Endothelial cell of umbilical vein (primary cell): ENCODE measurements around the gene CTTNBP2. TPM values are rescaled to one million over a fixed set of nuclear protein-coding genes. Genes with fewer than 3 reads are reported as not detected.

Source experiments
- BruUV-seq: library from RNA; stranded (reverse); fragments of 400-500 nt; replicated peaks from 2 replicates; lab custom pipeline; 2021; lab: Mats Ljungman, UMichigan
- CTCF ChIA-PET: fragments of 300-600, 350-600 bp; sonication (Branson Sonifier 250); formaldehyde crosslinking; loops from one replicate; lab custom pipeline; 2021; ENCODE audit warnings: antibody characterized with exemption, inconsistent platforms; lab: Charles Lee
- POLR2A ChIA-PET: fragments of 300-600, 350-600 bp; sonication (Branson Sonifier 250); formaldehyde crosslinking; loops from one replicate; lab custom pipeline; 2021; ENCODE audit warnings: antibody characterized with exemption, inconsistent platforms; lab: Charles Lee
- DNase-seq: peaks from one replicate; pipeline ENCODE4 v3.0.0-alpha.2; 2011; ENCODE audit warnings: low read depth, low spot score
- FAIRE-seq: peaks from 2 replicates; lab custom pipeline; 2011; peaks lifted over from hg19 to GRCh38; lab: Jason Lieb, UNC
- H2AFZ ChIP-seq: 2 replicates; pipeline ENCODE4 v1.6.0; 2012; ENCODE audit warnings: low read depth, low read length, control low read depth, inconsistent platforms
- H3K27ac ChIP-seq: 2 replicates; pipeline ENCODE4 v1.5.1; 2011; ENCODE audit warnings: low read depth, mild to moderate bottlenecking, control low read depth, low read length, moderate library complexity; ENCODE audit not compliant: insufficient read depth
- H3K27me3 ChIP-seq, 2 experiments: 2 replicates each; pipeline versions ENCODE4 v1.6.0 to v1.6.1; 2011; ENCODE audit warnings: low read length in 2 of 2, mixed read lengths in 1 of 2; ENCODE audit not compliant: control insufficient read depth in 2 of 2, insufficient read depth in 2 of 2
- H3K36me3 ChIP-seq, 2 experiments: 2 replicates in 1 of 2; 3 replicates in 1 of 2; pipeline ENCODE4 v1.5.1; 2011; ENCODE audit warnings: low read length in 2 of 2, mild to moderate bottlenecking in 1 of 2, moderate library complexity in 1 of 2; ENCODE audit not compliant: control insufficient read depth in 2 of 2, insufficient read depth in 2 of 2; ENCODE audit errors: extremely low read depth in 1 of 2
- H3K4me1 ChIP-seq: 3 replicates; pipeline ENCODE4 v1.5.1; 2011; ENCODE audit warnings: mild to moderate bottlenecking, low read length; ENCODE audit not compliant: control insufficient read depth, insufficient read depth; ENCODE audit errors: extremely low read depth
- H3K4me2 ChIP-seq: 2 replicates; pipeline ENCODE4 v1.6.1; 2011; ENCODE audit warnings: low read length, control low read depth, mixed read lengths; ENCODE audit not compliant: insufficient read depth
- H3K4me3 ChIP-seq, 3 experiments: fragments of 200-600 bp in 1 of 3; sonication (generic), shearing (Covaris generic) in 1 of 3; replicated peaks in 1 of 3; 2 replicates each; pipeline ENCODE4 v1.5.1; 2011 to 2016; ENCODE audit warnings: control low read depth in 3 of 3, low read length in 3 of 3, mild to moderate bottlenecking in 2 of 3, inconsistent platforms in 1 of 3, low read depth in 1 of 3, moderate library complexity in 1 of 3; ENCODE audit not compliant: insufficient read depth in 1 of 3
- H3K79me2 ChIP-seq: 2 replicates; pipeline ENCODE4 v1.6.0; 2012; ENCODE audit warnings: low read length, inconsistent platforms; ENCODE audit not compliant: control insufficient read depth, insufficient read depth
- H3K9ac ChIP-seq: replicated peaks from 2 replicates; pipeline ENCODE3; 2011; ENCODE audit warnings: low read length, control low read depth; ENCODE audit not compliant: insufficient read depth; ENCODE audit errors: extremely low read depth
- H3K9me1 ChIP-seq: replicated peaks from 3 replicates; pipeline ENCODE4 v1.6.0; 2011; ENCODE audit warnings: mild to moderate bottlenecking, low read length; ENCODE audit not compliant: control insufficient read depth, insufficient read depth; ENCODE audit errors: extremely low read depth
- H3K9me3 ChIP-seq: replicated peaks from 2 replicates; pipeline ENCODE4 v1.5.1; 2012; ENCODE audit warnings: low read length, inconsistent platforms; ENCODE audit not compliant: control insufficient read depth, insufficient read depth
- H4K20me1 ChIP-seq: replicated peaks from 2 replicates; pipeline ENCODE3; 2011; ENCODE audit warnings: mild to moderate bottlenecking, low read length; ENCODE audit not compliant: control insufficient read depth, insufficient read depth; ENCODE audit errors: extremely low read depth
- CTCF ChIP-seq, 2 donors: IDR thresholded peaks; 1 replicate in 1 of 2; 2 replicates in 1 of 2; pipeline ENCODE4 v1.5.1; 2011; ENCODE audit warnings: low read length in 2 of 2, mild to moderate bottlenecking in 2 of 2, moderate library complexity in 2 of 2, control low read depth in 1 of 2, inconsistent platforms in 1 of 2, low read depth in 1 of 2; ENCODE audit not compliant: insufficient read depth in 1 of 2; ENCODE audit errors: extremely low read depth in 1 of 2
- EZH2 ChIP-seq: IDR thresholded peaks from 2 replicates; pipeline ENCODE4 v1.6.1; 2012; ENCODE audit warnings: borderline replicate concordance, low read depth, mild to moderate bottlenecking, moderate library complexity, low read length, inconsistent platforms; ENCODE audit not compliant: severe bottlenecking
- FOS ChIP-seq: IDR thresholded peaks from 2 replicates; pipeline ENCODE4 v1.6.1; 2011; ENCODE audit warnings: mild to moderate bottlenecking, low read length, moderate library complexity, borderline replicate concordance; ENCODE audit not compliant: insufficient read depth
- GATA2 ChIP-seq: IDR thresholded peaks from 2 replicates; pipeline ENCODE4 v1.7.0; 2011; ENCODE audit warnings: low read depth, mild to moderate bottlenecking, moderate library complexity, mixed read lengths, low read length; ENCODE audit not compliant: insufficient read length, insufficient read depth
- MAX ChIP-seq: IDR thresholded peaks from 2 replicates; pipeline ENCODE4 v1.6.1; 2011; ENCODE audit not compliant: insufficient read depth, insufficient read length
- MYC ChIP-seq: IDR thresholded peaks from one replicate; pipeline ENCODE4 v1.6.1; 2011; ENCODE audit warnings: mild to moderate bottlenecking, low read depth, low read length
- POLR2A ChIP-seq: IDR thresholded peaks from 2 replicates; pipeline ENCODE4 v1.6.1; 2012; ENCODE audit warnings: low read depth, mild to moderate bottlenecking, control low read depth, low read length
- dilution Hi-C: fragments of 300-500 bp; cut with MboI; formaldehyde crosslinking; loops from one replicate; pipeline ENCODE4 v1.15.0; 2019; ENCODE audit warnings: low sequenced_read_pairs; ENCODE audit not compliant: extremely low pct_ligation_motif_present
- intact Hi-C: fragments of 100-400 bp; cut with micrococcal nuclease; formaldehyde crosslinking; loops from one replicate; pipeline ENCODE4 v1.10.0; 2022
- polyA plus RNA-seq, 4 experiments: library from polyadenylated mRNA; depleted of rRNA in 3 of 4; stranded (reverse) in 3 of 4; unstranded in 1 of 4; fragments of >200 nt; gene quantifications; 2 replicates each; pipeline versions ENCODE4 v1.2.1 to v1.2.3, GENCODE V29; 2011 to 2012; ENCODE audit warnings: missing spikeins in 1 of 4
- total RNA-seq: library from RNA; stranded (reverse); gene quantifications from 2 replicates; pipeline ENCODE4 v1.2.3, GENCODE V29; 2021

CTTNBP2 gene
- total and polyA plus RNA-seq, 2 donors (not counting 3 experiments of a cell fraction or from before 2014, with no cell fraction given) = 0.08 to 0.35 TPM

GRCh38 chr7:117837841-117838240, 35.4 kb downstream of the CTTNBP2 start:
- H3K9ac ChIP-seq = no peak overlapping the region
- H4K20me1 ChIP-seq = no peaks in the 10 kb centered on the region
- no peak overlapping the region for H3K27ac ChIP-seq
- H3K4me3 ChIP-seq = no peak overlapping the region
- no peaks in the 10 kb centered on the region for H3K4me1 ChIP-seq
- DNase-seq = no peak
- no peak for FAIRE-seq
- no peaks in the 10 kb centered on the region for H3K36me3 ChIP-seq
- no peak overlapping the region for H3K4me2 ChIP-seq
- no peaks in the 10 kb centered on the region for H3K9me1 ChIP-seq
- dilution Hi-C loops (no loop called here), intact Hi-C loops (no loop called here)
- BruUV-seq = no TSS peak
- POLR2A ChIA-PET = no interaction called here
- CTCF ChIA-PET = no interaction called here
- no peaks in the 10 kb centered on the region for H3K27me3 ChIP-seq
- H3K9me3 ChIP-seq = no peaks in the 10 kb centered on the region
- TF ChIP-seq FOS (no peak), MAX (no peak), CTCF (IDR thresholded peaks at IDR 0.05; ENCODE audit: extremely low read depth in 1 of 2, insufficient read depth in 1 of 2, low read depth in 1 of 2, low read length in 2 of 2) (no peak), GATA2 (no peak), MYC (no peak), POLR2A (no peak), EZH2 (no peak)
- no peak overlapping the region for H2AFZ ChIP-seq
- no peaks in the 10 kb centered on the region for H3K79me2 ChIP-seq
